T-helper 1 cell treated with Interleukin-12 subunit alpha and Interleukin-12 subunit beta and Interleukin-4 antibody, amounts not matched to agents 30 ng/mL and 1 ng/mL, for 36 hours (primary cell): Measurements from ENCODE around the gene AP3B2. TPM values are rescaled to one million over a fixed set of nuclear protein-coding genes. Genes with fewer than 3 reads are reported as not detected.

ENCODE experiments used
- intact Hi-C: fragments of 100-400 bp; cut with micrococcal nuclease; formaldehyde crosslinking; loops from one replicate; pipeline ENCODE4 v1.15.1; 2024
- total RNA-seq: library from RNA; stranded (reverse); gene quantifications from 2 replicates; pipeline ENCODE4 v1.2.3, GENCODE V29; 2022

Gene AP3B2, protein sequence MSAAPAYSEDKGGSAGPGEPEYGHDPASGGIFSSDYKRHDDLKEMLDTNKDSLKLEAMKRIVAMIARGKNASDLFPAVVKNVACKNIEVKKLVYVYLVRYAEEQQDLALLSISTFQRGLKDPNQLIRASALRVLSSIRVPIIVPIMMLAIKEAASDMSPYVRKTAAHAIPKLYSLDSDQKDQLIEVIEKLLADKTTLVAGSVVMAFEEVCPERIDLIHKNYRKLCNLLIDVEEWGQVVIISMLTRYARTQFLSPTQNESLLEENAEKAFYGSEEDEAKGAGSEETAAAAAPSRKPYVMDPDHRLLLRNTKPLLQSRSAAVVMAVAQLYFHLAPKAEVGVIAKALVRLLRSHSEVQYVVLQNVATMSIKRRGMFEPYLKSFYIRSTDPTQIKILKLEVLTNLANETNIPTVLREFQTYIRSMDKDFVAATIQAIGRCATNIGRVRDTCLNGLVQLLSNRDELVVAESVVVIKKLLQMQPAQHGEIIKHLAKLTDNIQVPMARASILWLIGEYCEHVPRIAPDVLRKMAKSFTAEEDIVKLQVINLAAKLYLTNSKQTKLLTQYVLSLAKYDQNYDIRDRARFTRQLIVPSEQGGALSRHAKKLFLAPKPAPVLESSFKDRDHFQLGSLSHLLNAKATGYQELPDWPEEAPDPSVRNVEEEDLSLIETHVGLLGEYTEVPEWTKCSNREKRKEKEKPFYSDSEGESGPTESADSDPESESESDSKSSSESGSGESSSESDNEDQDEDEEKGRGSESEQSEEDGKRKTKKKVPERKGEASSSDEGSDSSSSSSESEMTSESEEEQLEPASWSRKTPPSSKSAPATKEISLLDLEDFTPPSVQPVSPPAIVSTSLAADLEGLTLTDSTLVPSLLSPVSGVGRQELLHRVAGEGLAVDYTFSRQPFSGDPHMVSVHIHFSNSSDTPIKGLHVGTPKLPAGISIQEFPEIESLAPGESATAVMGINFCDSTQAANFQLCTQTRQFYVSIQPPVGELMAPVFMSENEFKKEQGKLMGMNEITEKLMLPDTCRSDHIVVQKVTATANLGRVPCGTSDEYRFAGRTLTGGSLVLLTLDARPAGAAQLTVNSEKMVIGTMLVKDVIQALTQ
- total RNA-seq, result not detected in 2 replicates

DNA sequence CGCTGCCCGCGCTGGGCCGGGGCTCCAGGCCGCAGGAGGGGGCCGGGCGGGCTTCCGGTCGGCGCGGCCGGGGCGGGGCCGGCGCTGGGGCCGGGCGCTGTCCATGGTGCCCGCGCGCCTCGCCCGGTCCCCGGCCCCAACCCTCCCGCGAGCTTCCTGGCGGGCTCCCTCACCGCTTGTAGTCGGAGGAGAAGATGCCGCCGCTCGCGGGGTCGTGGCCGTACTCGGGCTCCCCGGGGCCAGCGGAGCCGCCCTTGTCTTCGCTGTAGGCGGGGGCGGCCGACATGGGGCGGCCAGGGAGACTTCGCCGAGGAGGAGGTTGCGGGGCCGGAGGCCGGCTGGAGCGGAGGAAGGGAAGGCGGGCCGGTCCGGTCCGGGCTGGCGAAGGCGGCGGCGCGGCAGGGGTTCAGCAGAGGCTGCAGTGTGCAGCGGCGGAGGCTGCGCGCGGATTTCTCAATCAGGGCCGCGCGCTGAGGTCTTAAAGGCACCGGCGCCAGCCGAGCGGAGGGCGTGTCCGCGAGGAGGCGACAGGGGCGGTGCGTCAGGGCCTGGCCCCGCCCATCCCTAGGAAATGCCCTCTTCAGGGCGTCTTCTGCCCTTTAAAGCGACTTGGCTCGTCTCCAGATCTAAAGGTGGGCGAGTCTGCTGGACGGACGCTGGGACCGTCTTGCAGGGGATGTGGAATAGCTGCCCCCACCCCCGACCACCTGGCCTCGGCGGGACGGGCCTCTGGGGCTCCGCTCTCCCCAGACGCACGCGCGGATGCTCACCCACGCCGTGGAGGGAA, at the start of gene AP3B2:
AP3B2 (minus strand) TSS at position 455 of the 787 bp plus-strand sequence; CDS start at position 286, 169 bp downstream.
- intact Hi-C loops, result loop anchor here (1.0 to 5.0 kb wide), 8 partner anchors 29 to 358 kb away; partner anchors contain the start of genes BTBD1, C15orf40, RAMAC and RPS17

DNA sequence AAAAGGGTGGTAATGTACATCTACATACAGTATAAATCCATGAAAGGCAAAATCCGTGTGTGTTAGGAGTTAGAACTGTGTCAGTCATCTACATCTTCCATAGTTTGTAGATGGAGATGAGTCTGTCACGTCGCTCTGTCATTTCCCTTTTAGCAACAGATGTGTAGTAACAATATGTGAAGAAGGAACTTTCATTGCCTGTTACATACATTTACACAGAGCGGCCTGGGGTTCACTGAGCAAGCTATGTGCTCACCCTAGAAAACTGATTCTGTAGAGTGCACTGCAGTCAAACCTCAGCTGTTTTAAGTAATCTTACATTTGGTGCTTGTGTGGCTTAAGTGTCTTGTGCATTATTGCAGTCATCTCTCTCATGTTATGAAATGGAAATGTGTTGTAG, 41.6 kb upstream of the AP3B2 start:
- intact Hi-C loops, result loop anchor here (2.0 kb wide), 4 partner anchors 315 to 1457 kb away; partner anchors contain the start of genes BTBD1, EFL1, MEX3B and SAXO2

DNA sequence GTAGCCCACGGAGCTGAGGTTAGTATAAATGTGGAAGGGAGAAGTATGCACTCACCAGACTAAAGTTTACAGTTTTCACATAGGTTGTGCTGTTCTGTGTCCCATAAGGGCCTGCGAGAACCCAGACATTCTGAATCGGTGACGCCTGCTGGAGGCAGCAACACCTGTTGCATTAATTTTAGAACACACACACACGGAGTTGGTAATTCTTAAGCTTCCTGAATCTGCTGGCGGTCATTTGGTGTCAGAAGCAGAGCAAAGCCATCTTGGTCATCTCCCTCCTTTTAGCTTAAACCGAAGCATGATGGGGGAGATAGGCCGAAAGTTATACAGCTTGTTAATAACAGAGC, 41.1 kb upstream of the AP3B2 start:
- intact Hi-C loops, result loop anchor here (1.0 to 2.0 kb wide), 11 partner anchors 42 to 1456 kb away; partner anchors contain the start of genes AP3B2, BTBD1, C15orf40 and EFL1

DNA sequence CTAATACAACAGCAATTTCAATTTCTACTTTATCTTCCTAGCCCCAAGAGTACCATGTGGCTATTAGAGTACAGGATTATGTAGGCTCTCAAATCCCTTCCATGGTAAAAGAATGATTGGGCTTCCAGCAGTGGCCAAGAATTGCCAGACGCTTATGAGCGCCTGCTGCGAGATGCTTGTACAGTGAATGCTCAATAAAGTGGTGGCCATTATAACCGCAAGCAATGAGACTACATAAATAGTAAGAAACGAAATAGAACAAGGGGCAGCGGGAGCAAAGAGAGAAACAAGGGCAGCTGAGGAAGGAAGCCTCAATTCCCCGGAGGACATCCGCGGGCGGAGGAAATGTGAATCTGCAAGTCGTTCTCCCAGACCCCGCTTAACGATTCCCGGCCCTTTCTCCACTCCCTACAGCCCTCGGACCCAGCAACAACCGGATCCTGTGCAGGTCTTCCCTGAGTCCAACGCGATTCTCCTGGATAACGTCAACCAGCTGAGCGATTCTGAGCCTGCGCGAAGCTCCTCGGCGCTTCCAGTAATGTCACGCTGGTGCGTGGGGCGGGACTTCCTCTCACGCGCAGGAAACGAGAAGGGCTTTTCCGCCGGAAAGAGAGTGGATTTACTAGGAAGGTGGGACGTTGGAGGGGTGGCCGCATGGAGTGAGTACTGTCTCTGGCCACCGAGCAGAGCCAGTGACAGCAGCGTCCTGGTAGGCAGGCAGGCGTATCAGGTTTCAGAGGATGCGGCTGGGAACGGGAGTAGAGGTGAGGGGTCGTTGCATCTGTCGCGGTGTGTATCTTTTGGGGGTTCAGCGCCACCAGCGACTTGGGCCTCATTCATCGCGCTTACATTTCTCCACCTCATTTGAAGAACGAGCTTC, 40.5 kb upstream of the AP3B2 start:
- intact Hi-C loops, result loop anchor here (1.0 to 2.0 kb wide), 11 partner anchors 41 to 1455 kb away; partner anchors contain the start of genes AP3B2, BTBD1, C15orf40 and EFL1

DNA sequence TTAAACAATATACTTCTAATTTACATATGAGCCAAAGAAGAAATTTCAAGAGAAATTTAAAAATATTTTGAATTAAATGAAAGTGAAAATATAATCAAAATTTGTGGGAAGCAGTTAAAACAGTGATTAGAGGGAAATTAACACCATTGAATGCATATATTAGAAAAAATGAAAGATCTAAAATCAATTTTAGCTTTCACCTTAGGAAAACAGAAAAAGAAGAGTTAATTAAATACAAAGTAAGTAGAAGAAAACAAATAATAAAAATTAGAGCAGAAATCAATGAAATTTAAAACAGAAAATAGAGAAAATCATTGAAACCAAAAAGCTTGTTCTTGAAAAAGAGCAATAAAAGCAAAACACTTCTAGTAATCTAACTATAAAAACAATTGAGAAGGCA, 38.6 kb upstream of the AP3B2 start:
- intact Hi-C loops, result no loop called here

DNA sequence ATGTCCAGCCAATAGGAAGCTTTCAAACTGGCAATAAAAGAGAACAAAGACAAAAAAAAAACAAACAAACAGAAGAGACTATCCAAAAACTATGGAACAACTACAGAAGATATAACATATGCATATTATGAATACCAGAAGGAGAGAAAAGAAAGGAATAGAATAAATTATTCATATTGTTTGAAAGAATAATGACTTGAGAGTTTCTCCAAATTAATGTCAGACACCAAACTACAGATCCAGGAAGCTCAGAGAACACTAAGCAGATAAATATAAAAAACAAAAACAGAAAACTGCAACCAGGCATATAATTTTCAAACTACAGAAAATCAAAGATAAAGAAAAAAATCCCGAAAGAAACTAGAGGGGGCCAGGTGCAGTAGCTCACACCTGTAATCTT, 34.1 kb upstream of the AP3B2 start:
- intact Hi-C loops, result no loop called here

DNA sequence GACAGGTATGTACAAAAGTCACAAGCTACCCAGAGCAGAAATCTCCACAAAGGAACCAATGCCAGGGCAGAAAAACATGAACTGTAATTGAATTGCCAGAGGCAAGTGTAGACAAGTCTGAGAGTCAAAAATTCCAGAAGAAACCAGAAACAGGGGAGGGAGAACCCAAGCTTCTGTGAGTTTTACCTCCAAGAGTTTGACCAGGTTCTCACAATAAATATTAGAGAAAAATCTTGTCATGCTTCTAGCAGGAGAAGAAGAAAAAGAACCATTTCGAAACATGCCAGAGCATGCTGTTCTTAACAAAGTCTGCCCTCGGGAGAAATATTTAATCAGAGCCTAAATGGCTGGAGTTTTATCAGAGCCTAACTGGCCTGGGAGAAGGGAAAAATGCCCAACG, 32.5 kb upstream of the AP3B2 start:
- intact Hi-C loops, result no loop called here

DNA sequence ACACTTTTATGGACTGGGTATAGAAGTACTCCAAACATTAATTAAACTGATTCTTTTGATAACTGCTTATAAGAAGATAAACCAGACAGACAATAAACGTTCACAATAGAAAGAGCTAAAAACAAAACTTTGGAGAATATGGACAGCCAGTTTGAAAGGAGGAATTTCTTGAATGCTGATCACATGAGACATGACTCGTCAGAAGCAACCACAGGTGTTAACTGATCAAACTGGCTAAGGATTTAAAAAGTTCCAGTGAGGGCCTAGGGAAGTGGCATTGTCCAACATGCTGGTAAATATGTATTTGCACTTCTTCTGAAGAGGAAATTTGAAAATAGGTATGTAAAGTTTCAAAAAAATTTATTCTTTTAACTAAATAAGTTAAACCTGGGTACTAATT, 29.4 kb upstream of the AP3B2 start:
- intact Hi-C loops, result no loop called here

DNA sequence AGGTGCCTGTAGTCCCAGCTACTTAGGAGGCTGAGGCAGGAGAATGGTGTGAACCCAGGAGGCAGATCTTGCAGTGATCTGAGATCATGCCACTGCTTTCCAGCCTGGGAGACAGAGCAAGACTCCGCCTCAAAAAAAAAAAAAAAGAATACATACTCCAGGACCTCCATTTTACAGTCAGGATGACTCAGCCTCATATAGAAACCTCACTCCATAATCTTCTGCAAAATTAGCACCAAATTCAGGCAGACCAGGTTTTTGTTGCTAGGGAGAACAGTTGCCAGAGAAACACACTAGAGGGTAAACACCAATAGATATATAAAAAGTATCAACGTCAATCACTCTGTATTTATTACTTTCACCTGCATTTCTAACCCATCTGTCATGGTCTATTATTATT, 28.3 kb upstream of the AP3B2 start:
- intact Hi-C loops, result no loop called here

DNA sequence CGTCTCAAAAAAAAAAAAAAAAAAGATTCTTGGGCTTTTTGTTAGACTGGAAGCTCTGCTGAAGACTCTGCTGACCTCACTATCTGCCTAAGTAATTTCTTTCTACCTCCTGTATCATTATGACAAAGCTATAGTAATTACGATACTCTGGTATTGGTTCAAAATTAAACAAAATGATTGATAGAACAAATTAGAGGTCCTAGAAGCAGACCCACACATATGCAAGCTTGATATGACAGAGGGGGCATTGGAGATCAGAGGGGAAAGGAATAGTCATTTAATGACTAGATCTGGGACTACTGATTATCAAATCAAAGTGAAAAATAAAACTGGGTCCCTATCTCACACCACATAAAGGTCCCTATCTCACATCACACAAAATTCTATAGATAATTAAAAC, 21.9 kb upstream of the AP3B2 start:
- intact Hi-C loops, result no loop called here

DNA sequence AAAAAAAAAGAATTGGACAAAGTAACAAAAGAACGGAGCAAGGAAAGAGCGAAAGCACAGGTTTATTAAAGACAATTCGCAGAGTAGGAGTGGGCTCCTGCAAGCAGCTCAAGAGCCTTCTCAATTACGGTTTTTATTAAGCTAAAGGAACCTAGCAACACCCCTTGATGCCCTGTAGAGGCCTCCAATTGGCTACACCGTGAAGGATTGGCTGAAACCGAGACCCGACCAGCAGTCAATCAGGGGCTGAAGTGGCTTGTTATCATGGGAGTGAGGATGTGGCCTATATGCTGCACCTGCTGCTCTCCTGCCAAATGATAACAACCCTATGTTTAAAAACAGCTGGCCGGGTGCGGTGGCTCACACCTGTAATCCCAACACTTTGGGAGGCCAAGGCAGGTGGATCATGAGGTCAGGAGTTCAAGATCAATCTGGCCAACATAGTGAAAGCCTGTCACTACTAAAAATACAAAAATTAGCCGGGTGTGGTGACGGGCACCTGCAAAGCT, 20.4 kb upstream of the AP3B2 start:
- intact Hi-C loops, result no loop called here

DNA sequence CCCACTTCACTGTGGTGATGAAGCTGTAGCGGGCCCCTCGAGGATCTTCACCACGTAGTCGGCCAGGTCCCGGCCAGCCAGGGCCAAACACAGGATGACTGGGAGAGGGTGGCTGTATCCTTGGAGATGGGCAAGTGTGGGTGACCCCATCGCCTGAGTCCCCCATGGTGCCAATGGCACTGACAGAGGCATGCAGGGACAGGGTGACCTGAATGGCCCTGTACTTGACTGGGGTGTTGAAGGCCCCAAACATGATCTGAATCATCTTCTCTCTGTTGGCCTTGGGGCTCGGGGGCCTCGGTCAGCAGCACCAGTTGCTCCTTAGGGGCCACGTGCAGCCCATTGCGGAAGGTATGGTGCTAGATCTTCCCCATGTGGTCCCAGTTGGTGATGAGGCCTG, 17.1 kb upstream of the AP3B2 start:
- intact Hi-C loops, result no loop called here

DNA sequence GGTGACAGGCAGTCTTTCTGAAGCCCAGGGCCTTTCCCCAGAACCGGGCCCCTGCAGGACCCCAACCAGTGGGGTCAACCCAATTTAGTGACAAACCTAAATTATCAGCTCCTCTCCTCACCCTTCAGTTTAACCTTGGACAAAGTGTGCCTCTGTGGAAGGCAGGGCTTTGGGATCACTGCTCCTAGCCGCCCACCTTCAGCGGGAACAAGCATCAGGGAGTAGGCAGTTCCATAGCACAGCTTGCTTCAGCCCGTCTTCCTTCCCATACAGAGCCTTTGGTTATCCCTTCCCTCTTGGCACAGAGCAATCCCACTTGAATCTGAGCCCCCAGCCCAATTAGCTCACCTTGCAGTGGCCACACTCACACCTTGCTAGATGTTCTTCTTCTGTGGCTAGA, 5.3 kb upstream of the AP3B2 start:
- intact Hi-C loops, result no loop called here

DNA sequence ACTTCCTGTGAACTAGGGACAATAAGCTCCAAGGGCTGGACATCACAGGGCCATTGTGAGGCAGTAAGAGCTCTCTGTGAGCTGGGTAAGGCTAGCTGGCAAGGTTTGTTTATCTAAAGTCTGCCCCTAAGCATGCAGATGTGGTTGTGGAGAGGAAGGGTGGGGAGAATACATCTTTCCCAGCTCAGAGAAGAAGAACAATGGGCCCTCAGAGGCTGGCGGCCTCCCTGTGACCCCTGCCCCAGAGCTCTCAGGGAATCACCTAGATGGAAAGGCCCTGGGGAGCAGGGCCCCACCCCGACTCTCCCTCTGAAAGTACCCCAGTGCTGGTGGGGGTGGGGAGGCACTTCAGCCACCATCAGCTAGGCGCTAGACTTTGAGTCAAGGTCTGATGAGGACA, 4.3 kb upstream of the AP3B2 start:
- intact Hi-C loops, result no loop called here

DNA sequence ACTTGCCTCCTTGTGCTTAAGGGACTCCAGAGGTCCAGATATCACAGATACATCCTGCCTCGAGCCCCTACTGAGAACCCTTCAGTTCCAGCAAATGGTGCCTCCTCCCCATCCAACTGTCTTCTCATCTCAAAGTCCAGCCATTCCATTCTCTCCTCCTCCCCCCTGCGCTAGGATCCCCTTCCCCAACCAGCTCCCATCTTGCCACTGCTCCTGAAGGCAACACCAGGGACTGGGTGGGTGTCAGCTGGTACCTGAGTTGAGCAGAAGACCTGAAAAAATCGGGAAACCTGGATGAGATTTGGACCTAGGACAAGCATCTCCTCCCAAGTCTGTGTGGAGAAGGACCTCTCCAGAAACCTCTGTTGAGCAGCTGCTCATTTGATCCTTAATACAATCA, 2.4 kb upstream of the AP3B2 start:
- intact Hi-C loops, result no loop called here

DNA sequence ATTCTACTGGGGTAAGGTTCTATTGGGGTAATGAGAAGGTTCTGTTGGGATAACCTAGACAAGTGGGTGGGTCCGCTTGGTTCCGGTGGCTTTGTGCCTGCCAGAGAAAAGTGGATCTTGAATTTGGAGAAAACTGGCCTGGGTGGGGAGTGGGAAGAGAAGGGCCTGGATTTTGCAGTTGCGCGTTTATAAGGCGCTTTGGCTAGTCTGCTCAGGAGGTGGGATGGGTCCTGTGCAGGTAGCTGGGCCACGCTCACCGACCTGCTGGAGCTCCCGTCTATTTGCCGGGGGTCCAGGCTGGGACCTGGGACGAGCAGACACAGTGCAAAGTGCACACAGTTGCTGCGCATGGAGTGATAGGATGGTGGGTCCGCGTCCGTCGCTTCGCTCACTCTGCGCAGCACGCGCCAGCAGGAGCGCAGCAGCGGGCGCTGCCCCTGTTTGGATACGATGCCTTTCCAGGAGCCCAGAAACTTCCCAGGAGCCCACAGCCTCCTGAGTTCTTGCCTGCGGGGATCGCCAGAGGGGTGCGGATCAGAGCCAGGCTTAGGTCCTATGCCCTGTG, 1.3 kb upstream of the AP3B2 start:
- intact Hi-C loops, result no loop called here

DNA sequence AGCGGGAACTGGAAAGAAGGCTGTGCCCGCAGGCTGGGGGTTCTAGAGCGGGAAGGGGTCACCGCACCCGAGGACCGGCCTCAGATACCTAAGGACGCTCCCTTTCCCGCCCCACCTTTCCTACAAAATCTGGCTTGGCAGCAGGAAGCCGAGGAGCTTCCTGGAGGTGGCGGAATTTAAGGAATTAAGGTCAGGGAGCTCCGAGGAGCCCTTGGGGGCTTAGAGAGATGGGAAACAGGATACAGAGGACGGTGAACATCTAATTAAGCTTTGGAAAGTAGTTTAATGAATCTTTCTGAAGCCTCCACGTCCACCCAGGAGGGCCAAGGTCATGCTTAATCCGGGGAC, 507 bp upstream of the AP3B2 start:
- intact Hi-C loops, result no loop called here

DNA sequence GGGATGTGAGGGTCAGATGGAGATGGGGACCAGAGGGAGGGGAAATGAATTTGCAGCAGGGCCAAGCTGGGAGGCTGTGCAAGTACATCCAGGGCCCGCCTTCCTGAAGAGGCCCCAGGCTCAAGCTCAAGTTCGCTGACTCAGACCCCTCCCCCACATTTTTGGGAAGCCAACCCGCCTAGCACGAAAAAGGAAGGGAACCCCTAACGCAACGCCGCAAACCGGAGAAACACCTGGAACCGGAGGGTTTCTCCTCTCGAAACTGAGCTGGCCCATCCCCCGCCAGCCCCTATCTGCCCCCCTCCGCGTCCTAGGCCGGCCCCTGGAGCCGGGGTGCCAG, 624 bp downstream of the AP3B2 start:
- intact Hi-C loops, result loop anchor here (1.0 to 5.0 kb wide), 8 partner anchors 29 to 358 kb away; partner anchors contain the start of genes BTBD1, C15orf40, RAMAC and RPS17

DNA sequence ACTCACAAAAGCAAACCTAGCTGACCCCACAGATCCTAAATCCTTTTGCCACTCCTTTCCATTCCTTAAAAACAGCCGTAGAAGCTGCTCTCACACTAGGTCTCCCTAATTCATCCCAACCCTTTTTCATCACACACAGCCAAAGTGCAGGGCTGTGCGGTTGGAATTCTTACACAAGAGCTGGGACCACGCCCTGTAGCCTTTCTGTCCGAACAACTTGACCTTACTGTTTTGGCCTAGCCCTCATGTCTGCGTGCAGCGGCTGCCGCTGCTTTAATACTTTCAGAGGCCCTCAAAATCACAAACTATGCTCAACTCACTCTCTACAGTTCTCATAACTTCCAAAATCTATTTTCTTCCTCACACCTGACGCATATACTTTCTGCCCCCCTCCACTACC, 3.8 kb downstream of the AP3B2 start:
- intact Hi-C loops, result loop anchor here (5.0 kb wide), 1 partner anchor 361 kb away; the partner anchor contains the start of gene BTBD1
